Neural cell (in vitro differentiated cells): ENCODE data around the gene EPHA4. TPM values are rescaled to one million over a fixed set of nuclear protein-coding genes. Genes with fewer than 3 reads are reported as not detected.

ENCODE experiments used
- H2AFZ ChIP-seq: fragments of 200-600, 300-800 bp; sonication (generic), shearing (Covaris generic); 2 replicates; pipeline ENCODE4 v1.6.0; 2014; ENCODE audit warnings: low read depth, mild to moderate bottlenecking, antibody characterized with exemption, low read length, moderate library complexity
- H3F3A ChIP-seq: fragments of 200-600 bp; shearing (Covaris generic); 2 replicates; pipeline ENCODE4 v1.6.1; 2016; ENCODE audit warnings: mild to moderate bottlenecking, moderate library complexity, mixed read lengths, antibody characterized with exemption, low read length; ENCODE audit not compliant: insufficient read depth, poor library complexity, severe bottlenecking
- H3K27ac ChIP-seq: fragments of 200-600, 300-800 bp; sonication (generic), shearing (Covaris generic); 2 replicates; pipeline ENCODE4 v1.5.1; 2014; ENCODE audit warnings: mild to moderate bottlenecking, low read length, moderate library complexity
- H3K27me3 ChIP-seq: fragments of 300-800, 200-600 bp; sonication (generic), shearing (Covaris generic); 2 replicates; pipeline ENCODE4 v1.6.0; 2014; ENCODE audit warnings: mild to moderate bottlenecking, low read depth, low read length, moderate library complexity; ENCODE audit not compliant: insufficient read depth
- H3K36me3 ChIP-seq: fragments of 300-800, 200-600 bp; sonication (generic), shearing (Covaris generic); 2 replicates; pipeline ENCODE4 v1.5.1; 2014; ENCODE audit warnings: mild to moderate bottlenecking, antibody characterized with exemption, low read length, moderate library complexity; ENCODE audit not compliant: insufficient read depth
- H3K4me2 ChIP-seq: fragments of 300-800, 200-600 bp; sonication (generic), shearing (Covaris generic); 2 replicates; pipeline ENCODE4 v1.6.0; 2014; ENCODE audit warnings: mild to moderate bottlenecking, low read length
- H3K4me3 ChIP-seq: fragments of 300-800, 200-600 bp; sonication (generic), shearing (Covaris generic); 2 replicates; pipeline ENCODE4 v1.5.1; 2014; ENCODE audit warnings: mild to moderate bottlenecking, low read length, moderate library complexity
- H3K79me2 ChIP-seq: fragments of 200-600 bp; shearing (Covaris generic); replicated peaks from 2 replicates; pipeline ENCODE4 v1.6.0; 2014; ENCODE audit warnings: mild to moderate bottlenecking, low read length, moderate library complexity; ENCODE audit not compliant: insufficient read depth
- H3K9ac ChIP-seq: fragments of 300-800, 200-600 bp; sonication (generic), shearing (Covaris generic); 2 replicates; pipeline ENCODE4 v1.6.1; 2016; ENCODE audit warnings: mild to moderate bottlenecking, low read length, mixed read lengths
- H3K9me2 ChIP-seq: fragments of 200-600 bp; shearing (Covaris generic); 2 replicates; pipeline ENCODE4 v1.6.1; 2016; ENCODE audit warnings: mild to moderate bottlenecking, low read length, mixed read lengths; ENCODE audit not compliant: insufficient read depth
- H3K9me3 ChIP-seq: fragments of 200-600, 300-800 bp; sonication (generic), shearing (Covaris generic); 2 replicates; pipeline ENCODE4 v1.6.1; 2016; ENCODE audit warnings: mild to moderate bottlenecking, mixed run types, low read length, moderate library complexity, mixed read lengths
- H4K20me1 ChIP-seq: fragments of 200-600 bp; shearing (Covaris generic); 2 replicates; pipeline ENCODE4 v1.6.1; 2016; ENCODE audit warnings: mild to moderate bottlenecking, mixed run types; ENCODE audit not compliant: insufficient read depth
- EP300 ChIP-seq: fragments of 450-650 bp; conservative IDR thresholded peaks from 2 replicates; pipeline ENCODE4 v1.6.1; 2014; ENCODE audit warnings: antibody characterized with exemption, mild to moderate bottlenecking, moderate library complexity; ENCODE audit not compliant: poor library complexity, severe bottlenecking
- EZH2 ChIP-seq: fragments of 200-600, 300-800 bp; shearing (Covaris generic), sonication (generic); IDR thresholded peaks from 2 replicates; pipeline ENCODE4 v1.6.1; 2014; ENCODE audit warnings: antibody characterized with exemption, low read length, borderline replicate concordance, mild to moderate bottlenecking; ENCODE audit not compliant: insufficient read depth, poor library complexity, severe bottlenecking
- MXI1 ChIP-seq: fragments of 450-650 bp; conservative IDR thresholded peaks from 2 replicates; pipeline ENCODE4 v1.6.1; 2014; ENCODE audit warnings: antibody characterized with exemption, mild to moderate bottlenecking; ENCODE audit not compliant: poor library complexity, severe bottlenecking
- RAD21 ChIP-seq: fragments of 450-650 bp; conservative IDR thresholded peaks from 2 replicates; pipeline ENCODE4 v1.6.1; 2014; ENCODE audit warnings: antibody characterized with exemption, mild to moderate bottlenecking, moderate library complexity
- SMC3 ChIP-seq: fragments of 450-650 bp; conservative IDR thresholded peaks from 2 replicates; pipeline ENCODE4 v1.6.1; 2014; ENCODE audit warnings: antibody characterized with exemption, mild to moderate bottlenecking, moderate library complexity; ENCODE audit not compliant: poor library complexity
- TAF1 ChIP-seq: IDR thresholded peaks from 2 replicates; pipeline ENCODE4 v1.6.1; 2012; ENCODE audit warnings: low read depth
- polyA plus RNA-seq: library from polyadenylated mRNA; depleted of rRNA; stranded (reverse); fragments of >200 nt; gene quantifications from 2 replicates; pipeline ENCODE4 v1.2.3, GENCODE V29; 2014
- TF ChIP-seq, protein P1 (sequence below): fragments of 450-650 bp; IDR thresholded peaks from 2 replicates; pipeline ENCODE4 v1.5.1; 2014; ENCODE audit warnings: antibody characterized with exemption, mild to moderate bottlenecking, moderate library complexity; ENCODE audit not compliant: poor library complexity, severe bottlenecking
- TF ChIP-seq, protein P2 (sequence below): IDR thresholded peaks from 2 replicates; pipeline ENCODE4 v1.6.1; 2012; ENCODE audit warnings: borderline replicate concordance

The EPHA4 gene
- polyA plus RNA-seq, 1 donor from 2014 or later = 71.1 TPM

DNA sequence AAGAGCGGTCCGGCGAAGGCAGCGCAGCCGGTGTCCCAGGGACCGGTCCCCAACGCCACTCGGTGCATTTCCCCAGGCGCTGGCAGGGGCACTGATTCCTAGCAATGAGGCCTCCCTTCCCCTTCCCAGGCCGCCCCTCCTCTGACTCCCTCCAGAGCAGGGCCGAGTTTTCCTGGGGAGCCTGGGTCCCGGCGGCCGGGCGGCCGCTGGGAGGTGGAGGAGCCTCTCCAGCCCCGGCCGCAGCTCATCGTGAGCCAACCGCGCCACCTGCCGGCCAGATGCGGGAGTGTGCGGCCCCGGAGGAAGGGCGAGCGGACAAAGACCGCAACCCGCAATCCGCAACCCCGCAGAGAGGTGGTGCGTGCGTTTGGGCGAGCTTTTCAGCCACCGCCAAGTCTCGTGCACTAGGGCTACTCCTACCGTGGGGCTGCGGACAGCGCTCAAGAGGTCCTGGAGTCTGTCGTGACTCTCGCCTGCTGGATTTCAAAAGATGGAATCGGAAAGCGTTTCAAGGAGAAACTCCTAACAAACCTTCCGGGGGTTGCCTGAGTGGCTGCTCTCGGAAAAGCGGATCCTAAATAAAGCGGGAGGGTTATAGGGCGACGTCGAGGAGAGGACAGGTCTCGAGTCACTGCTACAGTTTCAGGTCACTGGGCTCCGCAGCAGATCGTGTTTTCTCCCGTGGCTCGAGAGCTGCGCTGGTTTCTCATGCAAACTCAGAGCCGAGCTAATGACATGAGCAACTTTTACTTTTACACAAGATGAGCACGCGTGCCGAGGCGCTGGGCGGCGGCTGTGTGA, 1.5 kb upstream of the EPHA4 start:
- H2AFZ ChIP-seq = no peak overlapping the region
- H3K4me3 ChIP-seq = peak overlapping the region; percentile 90
- H3K27me3 ChIP-seq = no peaks in the 10 kb centered on the region
- no peaks in the 10 kb centered on the region for H3K9me2 ChIP-seq
- no peaks in the 10 kb centered on the region for H3K36me3 ChIP-seq
- no peaks in the 10 kb centered on the region for H3K9me3 ChIP-seq
- H3F3A ChIP-seq = no peaks in the 10 kb centered on the region
- peak overlapping the region; percentile 75 for H3K9ac ChIP-seq
- peak overlapping the region; percentile 80 for H3K4me2 ChIP-seq
- peak overlapping the region; percentile 55 for H3K27ac ChIP-seq
- no peaks in the 10 kb centered on the region for H4K20me1 ChIP-seq
- no peak for TF ChIP-seq TAF1
- TF ChIP-seq, protein P1, sequence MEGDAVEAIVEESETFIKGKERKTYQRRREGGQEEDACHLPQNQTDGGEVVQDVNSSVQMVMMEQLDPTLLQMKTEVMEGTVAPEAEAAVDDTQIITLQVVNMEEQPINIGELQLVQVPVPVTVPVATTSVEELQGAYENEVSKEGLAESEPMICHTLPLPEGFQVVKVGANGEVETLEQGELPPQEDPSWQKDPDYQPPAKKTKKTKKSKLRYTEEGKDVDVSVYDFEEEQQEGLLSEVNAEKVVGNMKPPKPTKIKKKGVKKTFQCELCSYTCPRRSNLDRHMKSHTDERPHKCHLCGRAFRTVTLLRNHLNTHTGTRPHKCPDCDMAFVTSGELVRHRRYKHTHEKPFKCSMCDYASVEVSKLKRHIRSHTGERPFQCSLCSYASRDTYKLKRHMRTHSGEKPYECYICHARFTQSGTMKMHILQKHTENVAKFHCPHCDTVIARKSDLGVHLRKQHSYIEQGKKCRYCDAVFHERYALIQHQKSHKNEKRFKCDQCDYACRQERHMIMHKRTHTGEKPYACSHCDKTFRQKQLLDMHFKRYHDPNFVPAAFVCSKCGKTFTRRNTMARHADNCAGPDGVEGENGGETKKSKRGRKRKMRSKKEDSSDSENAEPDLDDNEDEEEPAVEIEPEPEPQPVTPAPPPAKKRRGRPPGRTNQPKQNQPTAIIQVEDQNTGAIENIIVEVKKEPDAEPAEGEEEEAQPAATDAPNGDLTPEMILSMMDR = peak; percentile 99
- peak; percentile 98 for TF ChIP-seq SMC3
- TF ChIP-seq, protein P2, sequence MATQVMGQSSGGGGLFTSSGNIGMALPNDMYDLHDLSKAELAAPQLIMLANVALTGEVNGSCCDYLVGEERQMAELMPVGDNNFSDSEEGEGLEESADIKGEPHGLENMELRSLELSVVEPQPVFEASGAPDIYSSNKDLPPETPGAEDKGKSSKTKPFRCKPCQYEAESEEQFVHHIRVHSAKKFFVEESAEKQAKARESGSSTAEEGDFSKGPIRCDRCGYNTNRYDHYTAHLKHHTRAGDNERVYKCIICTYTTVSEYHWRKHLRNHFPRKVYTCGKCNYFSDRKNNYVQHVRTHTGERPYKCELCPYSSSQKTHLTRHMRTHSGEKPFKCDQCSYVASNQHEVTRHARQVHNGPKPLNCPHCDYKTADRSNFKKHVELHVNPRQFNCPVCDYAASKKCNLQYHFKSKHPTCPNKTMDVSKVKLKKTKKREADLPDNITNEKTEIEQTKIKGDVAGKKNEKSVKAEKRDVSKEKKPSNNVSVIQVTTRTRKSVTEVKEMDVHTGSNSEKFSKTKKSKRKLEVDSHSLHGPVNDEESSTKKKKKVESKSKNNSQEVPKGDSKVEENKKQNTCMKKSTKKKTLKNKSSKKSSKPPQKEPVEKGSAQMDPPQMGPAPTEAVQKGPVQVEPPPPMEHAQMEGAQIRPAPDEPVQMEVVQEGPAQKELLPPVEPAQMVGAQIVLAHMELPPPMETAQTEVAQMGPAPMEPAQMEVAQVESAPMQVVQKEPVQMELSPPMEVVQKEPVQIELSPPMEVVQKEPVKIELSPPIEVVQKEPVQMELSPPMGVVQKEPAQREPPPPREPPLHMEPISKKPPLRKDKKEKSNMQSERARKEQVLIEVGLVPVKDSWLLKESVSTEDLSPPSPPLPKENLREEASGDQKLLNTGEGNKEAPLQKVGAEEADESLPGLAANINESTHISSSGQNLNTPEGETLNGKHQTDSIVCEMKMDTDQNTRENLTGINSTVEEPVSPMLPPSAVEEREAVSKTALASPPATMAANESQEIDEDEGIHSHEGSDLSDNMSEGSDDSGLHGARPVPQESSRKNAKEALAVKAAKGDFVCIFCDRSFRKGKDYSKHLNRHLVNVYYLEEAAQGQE = peak; percentile 46
- TF ChIP-seq RAD21 = peak; percentile 100
- peak; percentile 59 for TF ChIP-seq MXI1
- TF ChIP-seq EZH2 = no peak
- peak; percentile 45 for TF ChIP-seq EP300
- H3K79me2 ChIP-seq = peaks cover 28% of the 10 kb centered on the region

DNA sequence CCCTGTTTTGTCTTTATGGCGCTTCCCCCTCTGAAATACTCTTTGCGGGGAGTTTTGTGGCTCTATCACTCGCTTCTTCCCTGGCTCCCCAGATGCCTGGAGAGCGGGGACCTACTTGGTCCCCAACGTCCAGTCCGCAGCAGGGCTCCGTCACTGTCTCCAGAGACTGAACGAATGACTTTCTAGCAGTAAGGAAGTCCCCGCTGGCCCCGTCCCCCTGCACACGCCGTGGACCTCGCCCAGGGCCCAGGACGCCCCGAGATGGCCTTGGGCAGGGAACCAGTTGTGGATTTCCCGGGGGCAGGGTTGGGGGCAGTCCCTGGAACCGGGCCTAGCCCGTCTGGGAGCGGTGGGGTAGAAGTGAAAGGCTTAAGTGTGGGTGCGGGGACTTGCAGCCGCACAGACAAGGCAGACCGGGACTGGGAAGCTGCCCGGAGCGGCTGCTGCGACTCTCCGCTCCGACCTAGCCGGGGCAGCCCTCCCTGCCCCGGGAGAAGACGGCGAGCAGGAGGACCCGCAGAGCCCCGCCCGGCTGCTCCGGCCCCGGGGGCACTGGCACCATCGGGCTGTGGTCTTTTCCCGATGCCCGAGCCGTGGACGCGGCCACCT, 821 bp upstream of the EPHA4 start:
- no peaks in the 10 kb centered on the region for H3K27me3 ChIP-seq
- no peaks in the 10 kb centered on the region for H3K9me3 ChIP-seq
- no peaks in the 10 kb centered on the region for H3K9me2 ChIP-seq
- H2AFZ ChIP-seq = peak overlapping the region; percentile 10
- TF ChIP-seq, protein P2 = peak; percentile 7
- no peak for TF ChIP-seq RAD21
- peak overlapping the region; percentile 55 for H3K27ac ChIP-seq
- H3K9ac ChIP-seq = peak overlapping the region; percentile 75
- H3K4me3 ChIP-seq = peak overlapping the region; percentile 90
- no peaks in the 10 kb centered on the region for H4K20me1 ChIP-seq
- no peaks in the 10 kb centered on the region for H3F3A ChIP-seq
- peaks cover 35% of the 10 kb centered on the region for H3K79me2 ChIP-seq
- no peaks in the 10 kb centered on the region for H3K36me3 ChIP-seq
- H3K4me2 ChIP-seq = peak overlapping the region; percentile 41
